Epithelial cell of prostate (primary cell): ENCODE results near the gene KIR2DL3.
"Not testable (repeated sequence)": the region's sequence is repeated elsewhere in the genome, so short reads cannot be mapped to it uniquely, and the experiment has no call there.

Source experiments
- DNase-seq: peaks from one replicate; pipeline ENCODE4 v3.0.0-alpha.2; 2011; ENCODE audit warnings: low read depth, low spot score
- H3K27ac ChIP-seq: fragments of 450-650 bp; 2 replicates; pipeline ENCODE4 v1.5.1; 2017; ENCODE audit warnings: mild to moderate bottlenecking

Gene KIR2DL3

DNA sequence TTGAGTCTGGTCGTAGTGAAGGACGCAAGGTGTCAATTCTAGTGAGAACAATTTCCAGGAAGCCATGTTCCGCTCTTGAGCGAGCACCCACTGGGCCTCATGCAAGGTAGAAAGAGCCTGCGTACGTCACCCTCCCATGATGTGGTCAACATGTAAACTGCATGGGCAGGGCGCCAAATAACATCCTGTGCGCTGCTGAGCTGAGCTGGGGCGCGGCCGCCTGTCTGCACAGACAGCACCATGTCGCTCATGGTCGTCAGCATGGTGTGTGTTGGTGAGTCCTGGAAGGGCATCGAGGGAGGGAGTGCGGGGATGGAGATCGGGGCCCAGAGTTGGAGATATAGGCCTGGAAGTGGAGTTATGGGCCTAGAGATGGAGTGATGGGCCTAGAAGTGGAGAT is at the start of gene KIR2DL3:
TSS of gene KIR2DL3 (plus strand) at position 208 of the 400 bp plus-strand sequence. CDS start at position 241, 33 bp downstream.
- DNase-seq, H3K27ac ChIP-seq: not testable (repeated sequence)

DNA sequence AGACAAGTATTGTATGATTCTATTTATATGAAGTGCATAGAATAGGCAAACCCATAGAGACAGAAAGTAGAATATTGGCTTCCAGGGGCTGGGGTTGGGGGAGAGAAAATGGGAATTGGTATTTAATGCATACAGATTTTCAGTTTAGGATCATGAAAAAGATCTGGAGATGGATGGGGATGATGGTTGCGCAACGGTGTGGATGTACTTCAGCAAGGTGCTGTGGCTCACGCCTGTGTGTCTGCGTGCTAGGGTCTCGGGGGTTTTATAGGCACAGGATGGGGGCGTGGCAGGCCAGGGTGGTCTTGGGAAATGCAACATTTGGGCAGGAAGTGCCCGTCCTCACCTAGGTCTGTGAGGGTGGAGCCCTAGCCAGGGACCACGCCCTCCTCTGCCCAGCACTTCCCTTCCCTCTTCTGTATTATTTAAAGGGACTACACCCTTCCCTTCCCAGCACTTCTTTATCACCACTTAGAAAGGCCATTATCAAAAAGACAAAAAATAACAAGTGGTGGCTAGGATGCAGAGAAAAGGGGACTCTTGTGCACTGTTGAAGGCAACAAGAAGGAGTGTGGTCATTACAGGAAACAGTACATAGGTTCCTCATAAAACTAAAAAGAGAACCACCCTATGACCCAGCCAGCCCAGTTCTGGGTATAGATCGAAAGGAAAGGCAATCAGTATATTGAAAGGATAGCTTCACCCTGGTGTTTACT is 46.6 kb upstream of the KIR2DL3 start:
- H3K27ac ChIP-seq: no peak overlapping the region
- no peak for DNase-seq

DNA sequence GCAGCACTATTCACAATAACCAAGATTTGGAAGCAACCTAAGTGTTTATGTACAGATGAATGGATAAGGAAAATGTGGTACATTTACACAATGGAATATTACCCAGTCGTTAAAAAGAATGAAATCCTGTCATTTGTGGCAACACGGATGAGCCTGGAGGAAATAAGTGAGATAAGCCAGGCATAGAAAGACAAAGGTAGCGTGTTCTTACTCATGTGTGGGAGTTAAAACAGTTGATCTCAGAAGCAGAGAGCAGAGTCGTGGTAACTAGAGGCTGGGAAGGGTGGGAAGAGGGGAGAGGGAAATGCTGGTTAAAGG is 46.1 kb upstream of the KIR2DL3 start:
- no peak for DNase-seq
- no peak overlapping the region for H3K27ac ChIP-seq

DNA sequence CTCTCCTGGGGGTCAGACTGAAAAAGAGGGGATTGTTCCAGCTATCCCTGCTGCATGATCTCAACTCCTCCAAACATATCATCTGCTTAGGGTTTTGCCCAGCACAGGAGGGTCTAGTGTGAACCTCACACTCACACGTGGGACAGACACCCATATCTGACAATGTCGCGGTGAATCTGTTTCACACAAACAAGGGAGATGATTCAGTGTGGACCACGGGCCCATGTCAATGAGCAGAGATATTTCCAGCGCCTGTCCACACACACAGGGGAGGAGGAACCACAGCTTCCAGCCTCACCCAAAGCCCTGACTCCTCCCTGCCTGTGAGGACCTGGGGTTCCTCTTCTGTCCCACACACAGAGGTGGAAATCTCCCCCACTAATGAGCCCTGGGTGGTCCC is 43.7 kb upstream of the KIR2DL3 start:
- no peak for DNase-seq
- H3K27ac ChIP-seq: no peak overlapping the region

DNA sequence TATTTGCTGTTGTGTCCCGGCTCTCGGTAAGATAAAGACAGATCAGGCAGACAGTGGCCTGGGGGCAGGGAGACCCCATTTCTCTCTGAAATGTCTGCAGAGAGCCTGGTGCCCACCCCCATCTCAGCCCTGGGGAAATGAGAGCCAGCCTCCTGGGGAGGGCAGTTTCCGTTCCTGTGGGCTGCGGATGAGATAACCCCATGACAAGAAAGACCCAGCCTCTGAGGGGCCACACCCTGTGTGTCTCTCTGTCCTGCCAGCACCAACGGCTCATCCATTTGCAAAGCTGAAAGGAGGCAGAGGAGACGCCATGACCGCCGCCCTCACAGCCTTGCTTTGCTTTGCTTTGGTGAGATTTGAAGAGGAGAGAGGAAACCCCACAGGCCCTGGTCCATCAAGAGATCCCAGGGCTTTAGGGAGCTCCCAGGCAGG is 42.2 kb upstream of the KIR2DL3 start:
- no peak overlapping the region for H3K27ac ChIP-seq
- no peak for DNase-seq

DNA sequence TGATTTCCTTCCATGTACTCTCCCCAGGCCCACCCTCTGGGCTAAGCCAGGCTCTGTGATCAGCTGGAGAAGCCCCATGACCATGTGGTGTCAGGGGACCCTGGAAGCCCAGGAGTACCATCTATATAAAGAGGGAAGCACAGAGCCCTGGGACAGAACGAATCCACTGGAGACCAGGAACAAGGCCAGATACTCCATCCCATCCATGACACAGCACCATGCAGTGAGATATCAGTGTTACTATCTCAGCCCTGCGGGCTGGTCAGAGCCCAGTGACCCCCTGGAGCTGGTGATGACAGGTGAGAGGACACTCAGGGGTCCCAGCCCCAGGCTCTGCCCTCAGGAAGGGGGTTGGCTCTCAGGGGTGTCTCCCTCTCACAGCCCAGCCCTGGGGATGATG is 41.5 kb upstream of the KIR2DL3 start:
- no peak overlapping the region for H3K27ac ChIP-seq
- no peak for DNase-seq

DNA sequence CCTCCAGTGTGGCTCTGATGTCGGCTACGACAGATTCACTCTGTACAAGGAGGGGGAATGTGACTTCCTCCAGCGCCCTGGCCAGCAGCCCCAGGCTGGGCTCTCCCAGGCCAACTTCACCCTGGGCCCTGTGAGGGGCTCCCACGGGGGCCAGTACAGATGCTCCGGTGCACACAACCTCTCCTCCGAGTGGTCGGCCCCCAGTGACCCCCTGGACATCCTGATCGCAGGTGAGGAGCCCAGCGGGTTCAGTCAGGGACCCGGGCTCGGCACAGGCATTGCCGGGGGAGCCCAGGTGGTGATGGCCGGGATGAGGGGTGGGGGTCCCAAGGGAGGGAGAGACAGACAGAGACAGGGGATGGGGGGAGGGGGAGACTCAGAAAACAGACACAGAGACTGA is 40.6 kb upstream of the KIR2DL3 start:
- DNase-seq, H3K27ac ChIP-seq: not testable (repeated sequence)

DNA sequence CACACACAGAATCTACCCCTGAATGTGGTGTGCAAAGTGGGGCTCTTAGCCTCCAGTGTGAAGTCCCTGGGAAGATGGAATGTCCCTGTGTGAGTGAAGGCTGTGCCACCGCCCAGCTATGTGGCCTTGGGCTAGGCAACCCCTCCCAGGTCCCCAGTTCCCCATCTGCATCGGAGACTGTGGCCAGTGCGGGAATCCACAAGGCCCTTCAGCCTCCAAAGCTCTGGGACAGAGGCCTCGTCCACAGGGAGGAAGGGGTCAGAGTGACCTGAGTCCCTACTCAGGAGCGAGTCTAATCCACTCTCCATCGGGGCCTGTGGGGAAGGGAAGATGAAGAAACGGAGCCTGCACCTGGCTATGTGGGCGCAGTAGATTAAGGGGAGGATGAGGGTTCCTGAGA is 33.4 kb upstream of the KIR2DL3 start:
- H3K27ac ChIP-seq: no peak overlapping the region
- no peak for DNase-seq

DNA sequence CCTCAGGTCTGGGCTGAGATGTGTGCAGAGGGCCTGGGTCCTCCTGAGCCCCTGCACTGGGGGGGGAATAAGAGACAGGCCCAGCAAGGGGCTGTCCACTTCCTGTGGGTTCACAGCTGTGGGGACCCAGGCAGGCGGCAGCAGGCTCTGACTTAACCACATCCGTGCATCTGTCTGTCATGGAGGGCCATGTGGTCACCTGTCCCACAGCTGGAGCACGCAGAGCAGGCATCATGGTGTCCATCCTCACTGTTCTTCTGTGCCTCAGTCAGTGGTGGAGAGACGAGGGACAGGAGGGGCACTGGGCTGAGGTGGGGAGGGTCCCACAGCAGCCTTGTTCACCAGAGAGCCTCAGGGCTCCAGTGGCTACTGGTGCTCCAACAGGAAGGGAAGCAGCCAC is 30.4 kb upstream of the KIR2DL3 start:
- DNase-seq: no peak
- no peak overlapping the region for H3K27ac ChIP-seq

DNA sequence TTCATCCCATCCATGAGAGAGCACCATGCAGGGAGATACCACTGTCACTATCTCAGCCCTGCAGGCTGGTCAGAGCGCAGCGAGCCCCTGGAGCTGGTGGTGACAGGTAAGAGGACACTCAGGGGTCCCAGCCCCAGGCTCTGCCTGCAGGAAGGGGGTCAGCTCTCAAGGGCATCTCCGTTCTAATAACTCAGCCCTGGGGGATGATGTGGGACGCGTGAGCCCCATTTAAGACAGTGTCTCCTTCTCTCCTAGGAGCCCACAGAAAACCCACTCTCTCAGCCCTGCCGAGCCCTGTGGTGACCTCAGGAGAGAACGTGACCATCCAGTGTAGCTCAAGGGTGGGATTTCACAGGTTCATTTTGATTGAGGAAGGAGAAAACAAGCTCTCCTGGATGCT is 29.5 kb upstream of the KIR2DL3 start:
- DNase-seq: no peak
- no peak overlapping the region for H3K27ac ChIP-seq

DNA sequence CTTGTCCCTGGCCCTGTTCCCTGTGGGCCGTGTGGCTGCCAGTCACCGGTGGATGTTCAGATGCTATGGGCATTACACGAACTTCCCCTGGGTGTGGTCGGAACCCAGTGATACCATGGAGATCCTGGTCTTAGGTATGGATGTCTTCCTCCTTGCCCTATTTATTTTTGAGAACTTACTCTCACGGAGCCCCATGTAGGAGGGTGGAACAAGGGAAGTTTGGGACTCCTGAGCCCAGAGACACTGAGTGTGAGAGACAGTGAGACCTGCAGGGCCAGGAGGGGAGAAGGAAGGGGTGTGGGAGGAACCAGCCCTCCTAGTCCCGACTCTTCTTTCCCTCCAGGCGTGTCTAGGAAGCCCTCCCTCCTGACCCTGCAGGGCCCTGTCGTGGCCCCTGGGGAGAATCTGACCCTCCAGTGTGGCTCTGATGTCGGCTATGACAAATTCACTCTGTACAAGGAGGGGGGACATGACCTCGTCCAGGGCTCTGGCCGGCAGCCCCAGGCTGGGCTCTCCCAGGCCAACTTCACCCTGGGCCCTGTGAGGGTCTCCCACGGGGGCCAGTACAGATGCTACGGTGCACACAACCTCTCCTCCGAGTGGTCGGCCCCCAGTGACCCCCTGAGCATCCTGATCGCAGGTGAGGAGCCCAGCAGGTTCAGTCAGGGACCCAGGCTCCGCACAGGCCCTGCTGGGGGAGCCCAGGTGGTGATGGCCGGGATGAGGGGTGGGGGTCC is 28.9 kb upstream of the KIR2DL3 start:
- no peak for DNase-seq
- H3K27ac ChIP-seq: no peak overlapping the region

DNA sequence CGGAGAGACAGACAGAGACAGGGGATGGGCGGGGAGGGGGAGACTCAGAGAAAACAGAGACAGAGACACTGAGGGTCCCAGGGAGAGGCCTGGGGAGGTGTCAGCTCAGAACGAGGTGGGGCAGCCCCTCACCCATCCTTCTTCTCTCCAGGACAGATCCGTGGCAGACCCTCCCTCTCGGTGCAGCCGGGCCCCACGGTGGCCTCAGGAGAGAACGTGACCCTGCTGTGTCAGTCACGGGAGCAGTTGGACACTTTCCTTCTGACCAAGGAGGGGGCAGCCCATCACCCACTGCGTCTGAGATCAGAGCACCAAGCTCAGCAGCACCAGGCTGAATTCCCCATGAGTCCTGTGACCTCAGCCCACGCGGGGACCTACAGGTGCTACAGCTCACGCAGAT is 28.4 kb upstream of the KIR2DL3 start:
- H3K27ac ChIP-seq, DNase-seq: not testable (repeated sequence)

DNA sequence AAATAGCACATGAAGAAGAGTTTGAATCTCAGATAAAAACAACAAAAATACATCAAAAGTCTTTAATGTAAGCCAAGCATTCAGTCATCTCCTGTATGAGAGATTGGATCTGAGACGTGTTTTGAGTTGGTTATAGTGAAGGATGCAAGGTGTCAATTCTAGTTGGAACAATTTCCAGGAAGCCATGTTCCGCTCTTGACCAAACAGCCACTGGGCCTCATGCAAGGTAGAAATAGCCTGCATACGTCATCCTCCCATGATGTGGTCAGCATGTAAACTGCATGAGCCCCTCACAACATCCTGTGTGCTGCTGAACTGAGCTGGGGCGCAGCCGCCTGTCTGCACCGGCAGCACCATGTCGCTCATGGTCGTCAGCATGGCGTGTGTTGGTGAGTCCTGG is 14.2 kb upstream of the KIR2DL3 start, which contains the start of gene KIR3DL3:
TSS of gene KIR3DL3 (plus strand) at position 301 of the 400 bp plus-strand sequence. CDS start at position 356, 55 bp downstream.
- no peak for DNase-seq
- no peak within 1 kb of the TSS for H3K27ac ChIP-seq

DNA sequence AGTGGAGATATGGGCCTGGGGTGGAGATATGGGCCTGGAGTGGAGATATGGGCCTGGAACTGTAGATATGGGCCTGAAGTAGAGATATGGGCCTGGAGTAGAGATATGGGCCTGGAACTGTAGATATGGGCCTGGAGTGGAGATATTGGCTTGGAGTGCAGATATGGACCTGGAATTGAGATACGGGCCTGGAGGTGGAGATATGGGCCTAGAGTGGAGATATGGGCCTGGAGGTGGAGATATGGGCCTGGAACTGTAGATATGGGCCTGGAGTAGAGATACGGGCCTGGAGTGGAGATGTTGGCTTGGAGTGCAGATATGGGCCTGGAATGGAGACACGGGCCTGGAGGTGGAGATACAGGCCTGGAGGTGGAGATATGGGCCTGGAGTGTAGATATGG is 13.7 kb upstream of the KIR2DL3 start:
- DNase-seq: no peak
- no peak overlapping the region for H3K27ac ChIP-seq

DNA sequence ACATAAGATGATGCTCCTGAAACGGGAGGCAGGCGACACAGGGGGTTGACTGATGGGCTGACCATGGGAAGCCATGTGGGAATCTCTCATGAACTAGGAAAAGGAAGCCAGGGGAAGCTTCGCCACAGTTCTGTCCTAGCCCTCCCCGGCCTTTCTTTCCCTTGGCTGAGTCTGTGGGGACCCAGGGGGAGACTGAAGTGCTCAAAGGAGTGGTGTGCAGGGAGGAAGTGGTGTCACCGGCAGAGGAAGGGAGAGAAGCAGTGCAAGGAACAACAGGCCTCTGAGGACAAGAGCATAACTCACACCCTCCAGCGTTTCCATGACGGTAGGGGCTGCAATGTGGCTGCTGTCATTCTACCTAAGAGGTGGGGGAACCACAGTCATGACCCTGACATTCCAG is 13.0 kb upstream of the KIR2DL3 start:
- DNase-seq: no peak
- no peak overlapping the region for H3K27ac ChIP-seq

DNA sequence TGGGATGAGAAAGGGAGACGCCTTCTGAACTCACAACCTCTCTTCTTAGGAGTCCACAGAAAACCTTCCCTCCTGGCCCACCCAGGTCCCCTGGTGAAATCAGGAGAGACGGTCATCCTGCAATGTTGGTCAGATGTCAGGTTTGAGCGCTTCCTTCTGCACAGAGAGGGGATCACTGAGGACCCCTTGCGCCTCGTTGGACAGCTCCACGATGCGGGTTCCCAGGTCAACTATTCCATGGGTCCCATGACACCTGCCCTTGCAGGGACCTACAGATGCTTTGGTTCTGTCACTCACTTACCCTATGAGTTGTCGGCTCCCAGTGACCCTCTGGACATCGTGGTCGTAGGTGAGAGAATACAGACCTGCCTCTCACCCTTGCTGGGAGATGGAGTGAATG is 10.8 kb upstream of the KIR2DL3 start:
- DNase-seq: no peak
- H3K27ac ChIP-seq: no peak overlapping the region

DNA sequence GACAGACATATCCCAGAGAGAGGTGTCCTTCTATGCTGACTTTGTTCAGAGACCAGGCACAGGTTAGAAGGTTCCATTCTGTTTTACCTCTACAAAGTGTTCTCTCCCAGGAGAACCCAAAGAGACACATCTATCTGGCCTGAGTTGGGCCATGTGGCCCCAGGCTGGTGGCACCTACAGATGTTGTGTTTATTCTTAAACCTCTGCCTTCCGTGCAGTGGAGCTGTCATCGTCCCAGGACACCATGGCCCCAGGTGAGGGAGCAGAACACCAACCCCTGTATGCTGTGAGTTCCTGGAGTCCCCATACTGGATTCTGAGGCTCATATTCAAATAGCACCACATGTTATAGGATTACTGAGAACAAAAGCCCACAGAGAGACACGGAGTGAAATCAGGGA is 10.1 kb upstream of the KIR2DL3 start:
- no peak for DNase-seq
- H3K27ac ChIP-seq: no peak overlapping the region

DNA sequence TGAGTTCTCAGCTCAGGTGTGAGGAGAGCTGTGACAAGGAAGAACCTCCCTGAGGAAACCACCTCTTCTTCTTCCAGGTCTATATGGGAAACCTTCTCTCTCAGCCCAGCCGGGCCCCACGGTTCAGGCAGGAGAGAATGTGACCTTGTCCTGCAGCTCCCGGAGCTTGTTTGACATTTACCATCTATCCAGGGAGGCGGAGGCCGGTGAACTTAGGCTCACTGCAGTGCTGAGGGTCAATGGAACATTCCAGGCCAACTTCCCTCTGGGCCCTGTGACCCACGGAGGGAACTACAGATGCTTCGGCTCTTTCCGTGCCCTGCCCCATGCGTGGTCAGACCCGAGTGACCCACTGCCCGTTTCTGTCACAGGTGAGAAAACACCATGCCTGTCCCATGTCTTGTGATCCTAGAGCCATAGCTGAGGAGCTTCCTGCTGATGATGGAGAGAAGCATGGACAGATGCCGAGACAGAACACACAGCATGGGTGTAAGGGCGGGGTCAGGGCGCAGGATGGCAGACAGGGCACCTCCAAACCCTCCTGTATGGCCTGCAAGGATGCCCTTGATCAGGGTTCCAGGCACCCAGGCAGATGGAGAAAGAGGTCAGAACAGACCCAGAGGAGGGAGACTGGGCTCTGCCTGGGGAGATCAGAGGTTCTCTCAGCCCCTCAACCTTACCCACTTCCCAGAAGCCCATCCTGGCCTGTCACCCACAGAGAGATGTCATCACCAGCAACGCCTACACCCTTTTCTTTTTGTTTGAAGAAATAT is 8.7 kb upstream of the KIR2DL3 start:
- no peak overlapping the region for H3K27ac ChIP-seq
- DNase-seq: no peak

DNA sequence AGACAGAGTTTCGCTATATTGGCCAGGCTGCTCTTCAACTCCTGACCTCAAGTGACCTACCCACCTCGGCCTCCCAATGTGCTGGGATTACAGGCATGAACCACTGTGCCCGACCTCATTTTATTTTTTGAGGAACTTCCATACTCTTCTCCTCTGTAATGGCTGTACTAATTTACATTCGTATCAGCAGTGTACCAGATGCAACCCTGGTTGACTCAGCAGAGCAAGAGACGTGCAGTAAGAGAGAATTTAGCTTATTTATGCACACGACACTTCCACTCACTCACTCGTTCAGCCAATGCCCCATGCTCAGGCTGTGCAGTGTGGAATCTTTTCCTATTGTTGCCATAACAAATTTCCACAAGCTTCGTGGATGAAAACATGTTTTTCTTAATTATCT is 7.1 kb upstream of the KIR2DL3 start:
- DNase-seq: no peak
- no peak overlapping the region for H3K27ac ChIP-seq

DNA sequence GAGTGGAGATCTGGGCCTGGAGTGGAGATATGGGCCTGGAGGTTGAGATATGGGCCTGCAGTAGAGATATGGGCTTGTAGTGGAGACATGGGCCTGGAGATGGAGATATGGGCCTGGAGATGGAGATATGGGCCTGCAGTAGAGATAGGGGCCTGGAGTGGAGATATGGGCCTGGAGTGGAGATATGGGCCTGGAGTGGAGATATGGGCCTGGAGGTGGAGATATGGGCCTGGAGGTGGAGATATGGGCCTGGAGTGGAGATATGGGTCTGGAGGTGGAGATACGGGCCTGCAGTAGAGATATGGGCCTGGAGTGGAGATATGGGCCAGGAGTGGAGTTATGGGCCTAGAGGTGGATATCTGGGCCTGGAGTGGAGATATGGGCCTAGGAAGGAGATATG is 402 bp downstream of the KIR2DL3 start:
- DNase-seq: no peak
- H3K27ac ChIP-seq: no peak overlapping the region
